DMS53 treated with DMSO at 0.1 percent for 48 hours (cell line): ENCODE results near the gene RAC2.

Experiments used
- DNase-seq: peaks from one replicate; lab custom pipeline; 2025; ENCODE audit not compliant: unreplicated experiment; lab: John Stamatoyannopoulos, UW

The RAC2 gene

DNA sequence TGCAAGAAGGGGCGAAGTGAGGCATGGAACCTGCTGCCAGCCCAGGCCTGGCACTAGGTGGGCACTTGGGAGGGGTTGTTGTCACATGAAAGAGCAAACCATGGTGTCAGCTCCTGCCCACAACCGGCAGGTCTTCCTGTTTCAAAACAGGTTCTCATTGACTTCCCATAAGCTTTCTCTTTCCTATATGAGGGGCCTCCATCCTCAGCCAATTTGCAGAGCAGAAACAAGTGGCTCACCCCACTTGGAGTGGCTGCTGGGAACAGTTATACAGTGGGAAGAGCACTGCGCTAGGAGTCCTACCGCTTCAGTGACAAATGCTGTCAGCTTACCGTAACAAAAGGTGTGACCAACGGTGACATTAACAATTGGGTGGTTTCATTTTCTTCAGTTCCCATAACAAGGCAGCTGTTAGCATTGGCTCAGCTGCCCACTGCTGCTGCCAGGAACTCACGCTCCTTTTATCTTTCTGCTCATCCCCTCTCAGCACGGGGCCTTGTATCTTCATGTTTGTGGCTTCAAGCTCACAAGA is 21.6 kb downstream of the RAC2 start:
- no peak for DNase-seq

DNA sequence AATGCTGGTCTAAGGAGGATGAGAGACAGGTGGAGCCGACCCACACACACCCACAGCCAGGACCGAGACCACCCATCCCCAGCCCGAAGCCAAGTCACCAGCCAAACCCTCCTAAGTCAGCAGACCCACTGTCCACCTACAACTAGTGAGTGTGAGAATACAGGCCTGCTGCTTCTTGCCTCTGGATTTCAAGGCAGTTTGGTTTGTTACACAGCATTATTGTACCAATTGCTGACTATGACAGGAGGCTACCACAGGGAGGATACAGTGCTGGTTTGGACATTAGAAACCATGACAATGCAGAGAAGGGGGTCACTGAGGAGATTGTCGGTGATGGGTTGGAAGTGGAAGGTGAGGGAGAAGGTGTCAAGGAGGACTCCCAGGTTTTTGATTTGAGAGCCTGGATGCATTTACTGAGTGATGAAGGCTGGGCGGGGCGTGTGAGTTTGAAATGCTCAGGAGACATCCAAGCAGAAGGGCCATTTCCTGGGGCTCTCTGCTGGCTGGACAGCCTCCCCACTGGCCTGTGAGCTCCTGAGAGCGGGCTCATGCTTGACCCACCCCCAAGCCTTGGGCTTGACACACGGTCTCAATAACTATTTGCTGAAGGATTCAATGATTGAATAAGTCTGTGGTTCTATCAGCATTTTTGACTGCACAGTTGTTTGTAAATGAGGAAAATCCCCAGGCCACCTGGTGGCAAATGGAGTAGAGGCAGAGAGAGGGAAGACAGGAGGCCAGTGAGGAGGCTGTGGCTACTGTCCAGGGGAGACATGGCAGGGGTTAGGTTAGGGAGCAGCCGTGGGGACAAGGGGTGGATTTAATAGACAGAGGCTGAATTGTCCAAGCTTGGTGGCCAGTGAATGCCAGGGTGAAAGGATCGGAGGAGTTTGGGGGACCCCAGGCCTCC is 22.4 kb downstream of the RAC2 start:
- DNase-seq = no peak

DNA sequence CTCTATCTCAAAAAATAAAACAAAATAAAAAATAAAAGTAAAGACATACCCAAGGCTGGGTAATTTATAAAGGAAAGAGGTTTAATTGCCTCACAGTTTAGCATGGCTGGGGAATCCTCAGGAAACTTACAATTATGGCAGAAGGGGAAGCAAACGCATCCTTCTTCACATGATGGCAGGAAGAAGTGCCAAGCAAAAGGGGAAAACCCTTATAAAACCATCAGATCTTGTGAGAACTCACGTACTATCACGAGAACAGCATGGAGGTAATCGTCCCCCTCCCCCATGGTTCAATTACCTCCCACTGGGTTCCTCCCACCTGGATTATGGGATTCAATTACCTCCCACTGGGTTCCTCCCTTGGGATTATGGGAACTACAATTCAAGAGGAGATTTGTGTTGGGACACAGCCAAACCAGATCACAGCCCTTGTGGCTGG is 23.5 kb downstream of the RAC2 start:
- no peak for DNase-seq

DNA sequence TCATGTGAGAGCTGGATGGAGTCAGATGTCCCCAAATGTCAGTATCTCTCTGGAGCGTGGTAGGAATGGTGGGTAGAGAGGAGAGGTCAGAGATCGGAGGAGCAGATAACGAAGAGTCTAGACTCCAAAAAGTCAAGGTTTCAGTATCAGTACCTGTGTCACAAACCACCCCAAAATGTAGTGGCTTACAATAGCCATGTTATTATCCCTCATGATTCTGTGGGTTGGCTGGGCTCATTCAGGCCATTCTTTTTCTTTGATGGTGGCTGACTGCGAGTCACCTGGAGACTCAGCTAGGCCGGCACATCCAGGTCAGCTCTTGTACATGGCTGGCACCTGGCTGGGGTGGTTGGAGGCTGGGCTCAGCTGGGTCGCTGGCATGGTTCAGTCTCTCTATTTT is 24.5 kb downstream of the RAC2 start:
- no peak for DNase-seq

DNA sequence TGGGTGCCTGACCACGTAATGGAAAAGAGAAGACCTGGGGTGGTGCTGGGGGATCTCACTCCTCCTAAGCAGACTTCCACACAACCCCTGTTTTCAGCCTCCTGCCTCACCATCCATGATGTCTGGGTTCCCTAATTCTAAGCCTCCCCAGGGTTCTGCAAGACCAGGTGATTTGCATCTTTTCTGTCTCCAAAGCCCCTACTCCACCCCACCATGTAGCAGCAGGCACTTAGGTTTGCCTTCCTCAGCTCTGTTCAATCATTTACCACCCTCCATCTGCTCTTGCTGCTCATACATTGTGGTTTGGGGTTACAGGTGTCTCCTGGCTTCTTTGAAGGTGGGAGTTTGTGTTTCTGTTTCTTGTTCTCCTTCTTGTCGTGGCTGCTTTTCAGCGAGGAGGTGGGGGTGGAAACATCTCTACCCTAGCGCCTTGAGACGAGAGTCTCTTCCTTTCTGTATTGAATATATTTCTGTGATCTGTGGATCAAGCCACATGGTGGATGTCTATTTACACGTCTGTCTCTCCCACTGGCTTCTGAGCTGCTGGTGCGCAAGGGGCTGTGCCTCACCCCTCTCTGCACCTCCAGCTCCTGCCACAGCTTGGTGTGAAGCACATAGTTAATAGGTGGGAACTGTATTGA is 25.2 kb downstream of the RAC2 start:
- DNase-seq = no peak

DNA sequence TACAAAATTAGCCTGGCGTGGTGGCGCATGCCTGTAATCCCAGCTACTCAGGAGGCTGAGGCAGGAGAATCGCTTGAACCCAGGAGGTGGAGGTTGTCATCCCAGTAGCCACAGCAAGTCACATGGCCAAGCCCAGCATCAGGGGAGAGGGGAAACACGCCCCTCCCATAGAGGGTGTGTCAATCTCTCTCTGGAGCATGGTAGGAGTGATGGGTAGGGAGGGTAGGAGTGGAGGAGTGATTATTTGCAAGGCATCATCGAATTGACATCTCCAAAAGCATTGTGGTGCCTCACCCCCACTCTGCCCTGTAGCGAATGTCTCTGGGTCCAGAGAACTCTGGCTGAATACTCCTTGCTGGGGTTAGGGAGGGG is 25.7 kb downstream of the RAC2 start:
- no peak for DNase-seq

DNA sequence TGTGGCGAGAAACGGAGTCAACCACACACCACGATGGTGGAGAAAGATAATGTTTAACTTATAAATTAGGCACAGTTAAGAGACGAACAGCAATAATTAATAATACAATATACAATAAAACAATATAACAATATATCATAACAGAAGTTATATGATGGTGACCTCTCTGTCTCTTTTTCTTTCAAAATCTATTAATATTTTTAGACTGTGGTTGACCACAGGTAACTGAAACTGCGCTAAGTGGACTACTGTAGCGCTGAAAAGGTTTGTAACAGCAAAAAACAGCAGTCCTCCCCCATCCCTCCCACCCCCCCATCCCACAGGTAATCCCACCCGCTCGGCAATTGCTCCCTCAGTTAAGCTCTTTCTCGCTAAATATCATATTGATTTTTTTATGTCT is 28.2 kb downstream of the RAC2 start:
- no peak for DNase-seq

DNA sequence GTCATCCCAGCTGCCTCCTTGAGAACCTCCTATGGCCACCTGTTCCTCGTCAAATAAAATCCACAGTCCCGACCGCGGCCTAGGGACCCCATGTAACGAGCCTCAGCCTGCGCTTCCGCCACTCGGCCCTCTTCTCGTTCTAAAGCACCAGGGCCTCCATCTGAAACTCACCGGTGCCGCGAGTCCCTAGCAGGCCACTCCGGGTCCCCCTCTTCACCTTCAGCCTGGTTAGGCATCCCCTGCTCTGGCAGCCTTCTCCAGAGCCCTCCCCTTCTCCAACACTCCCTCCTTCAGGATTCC is 29.4 kb downstream of the RAC2 start:
- no peak for DNase-seq

DNA sequence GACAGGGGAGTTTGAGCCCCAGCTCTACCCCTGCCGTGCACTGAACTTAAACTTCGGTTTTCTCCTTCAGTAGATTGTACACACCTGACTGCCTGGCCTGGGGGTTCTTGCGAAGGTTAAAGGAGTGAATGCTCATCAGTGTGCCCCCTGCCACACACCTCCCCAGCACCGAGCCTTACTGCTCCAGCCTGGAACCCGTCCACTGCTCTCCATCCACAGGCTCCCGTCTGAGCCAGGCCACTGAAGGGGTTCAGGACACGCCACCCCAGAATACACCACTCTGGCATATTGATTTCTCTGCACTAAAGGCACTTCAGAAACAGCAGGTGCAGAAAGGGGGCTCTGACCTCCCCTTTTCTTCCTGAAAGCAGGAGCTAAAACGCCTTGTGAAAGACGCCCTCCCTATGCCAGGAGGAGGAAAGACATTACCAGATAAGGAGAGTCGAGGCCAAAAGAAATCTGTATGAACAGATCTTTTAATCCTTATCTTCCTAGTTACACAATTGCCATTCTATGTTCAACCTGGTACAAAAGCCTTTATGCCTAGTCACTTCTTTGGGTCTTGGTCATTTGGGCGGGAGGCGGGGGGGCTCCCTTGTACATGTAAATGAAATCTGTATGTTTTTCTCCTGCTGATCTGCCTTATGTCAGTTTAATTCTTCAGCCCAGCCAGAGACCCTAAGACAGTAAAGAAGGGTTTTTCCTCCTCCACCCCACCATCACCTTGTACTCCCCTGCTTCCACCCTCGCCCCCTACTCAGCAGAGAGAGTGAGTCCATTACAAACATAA is 29.9 kb downstream of the RAC2 start:
- DNase-seq = no peak

DNA sequence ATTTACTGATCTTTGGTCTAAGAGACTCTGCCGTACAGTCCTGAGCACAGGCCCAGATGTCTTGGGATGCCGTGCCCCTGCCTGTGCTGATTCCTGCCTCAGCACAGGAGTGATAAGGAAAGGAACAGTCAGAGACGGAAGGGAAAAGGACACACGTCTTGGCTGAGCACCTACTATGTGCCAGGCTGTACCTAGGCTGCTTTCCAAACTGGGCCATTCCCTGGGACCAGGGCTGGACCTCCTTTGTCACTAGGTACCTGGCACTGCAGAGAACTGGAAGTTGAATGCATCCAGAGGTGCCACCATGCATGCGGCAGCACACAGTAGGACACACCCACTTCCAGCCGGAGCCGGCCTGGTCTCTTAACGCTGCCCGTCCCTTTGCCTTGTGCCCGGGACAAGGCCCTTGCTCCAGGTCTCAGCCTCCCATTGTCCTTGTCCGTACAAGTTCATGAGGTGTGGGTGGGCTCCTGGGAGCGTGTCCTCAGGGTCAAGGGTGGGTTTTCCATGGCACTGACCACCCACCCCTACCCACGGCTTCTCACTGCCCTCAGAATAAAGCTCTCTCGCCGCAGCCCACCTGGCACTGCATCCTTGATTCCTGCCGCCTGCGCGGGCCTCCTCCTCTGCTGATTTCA is 30.7 kb downstream of the RAC2 start:
- DNase-seq = no peak

DNA sequence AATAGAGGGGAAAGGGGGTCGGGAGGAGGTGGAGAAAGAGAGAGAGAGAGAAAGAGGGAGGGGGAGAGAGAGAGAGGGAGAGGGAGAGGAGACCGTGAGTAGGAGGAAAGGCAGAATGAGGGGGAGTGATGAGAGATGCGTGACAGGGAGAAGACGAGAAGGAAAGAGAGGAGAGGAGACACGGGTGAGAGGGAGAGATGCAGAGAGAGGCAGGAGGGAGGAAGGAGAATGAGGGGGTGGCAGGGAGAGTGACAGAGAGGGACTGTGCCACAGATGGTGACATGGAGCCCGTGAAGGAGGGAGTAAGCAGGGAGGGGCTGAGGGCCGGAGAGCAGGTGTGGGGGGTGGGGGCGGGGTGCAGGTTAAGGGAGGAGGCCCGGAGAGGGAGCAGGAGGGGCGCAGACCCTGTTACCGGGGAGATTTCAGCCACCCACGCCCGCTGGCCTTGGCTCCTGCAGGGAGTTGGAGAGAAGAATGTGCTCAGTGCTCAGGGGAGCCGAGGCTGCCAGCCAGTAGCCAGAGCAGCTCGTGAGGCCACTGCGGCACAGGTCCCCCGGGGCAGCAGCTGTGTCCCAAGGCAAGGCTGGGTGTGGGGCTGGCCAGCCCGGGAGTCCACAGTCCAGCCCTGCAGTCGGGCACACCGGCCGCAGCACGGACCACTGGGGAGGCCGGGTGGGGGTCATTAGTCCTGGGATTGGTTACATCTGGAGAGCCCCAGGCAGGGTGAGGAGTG is 31.7 kb downstream of the RAC2 start, which contains the start of gene SSTR3:
Gene SSTR3 (minus strand): TSS at position 304 of the 733 bp plus-strand sequence. CDS start 4,674 bp downstream, outside the sequence.
- no peak for DNase-seq

DNA sequence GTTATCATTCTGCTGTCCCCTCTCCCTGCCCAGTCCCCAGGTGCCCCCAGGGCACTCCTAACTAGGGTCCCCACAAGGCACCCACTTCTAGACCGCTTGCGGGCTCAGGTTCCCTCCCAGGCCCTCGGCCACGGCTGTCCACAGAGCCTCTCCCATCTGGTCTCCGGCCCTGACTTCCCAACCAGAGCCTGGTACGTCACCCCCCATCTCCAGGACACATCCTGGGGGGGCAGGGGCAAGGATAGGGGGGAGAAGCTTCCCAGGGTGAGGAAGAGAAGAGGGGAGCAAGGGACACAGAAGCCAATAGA is 32.2 kb downstream of the RAC2 start:
- no peak for DNase-seq

DNA sequence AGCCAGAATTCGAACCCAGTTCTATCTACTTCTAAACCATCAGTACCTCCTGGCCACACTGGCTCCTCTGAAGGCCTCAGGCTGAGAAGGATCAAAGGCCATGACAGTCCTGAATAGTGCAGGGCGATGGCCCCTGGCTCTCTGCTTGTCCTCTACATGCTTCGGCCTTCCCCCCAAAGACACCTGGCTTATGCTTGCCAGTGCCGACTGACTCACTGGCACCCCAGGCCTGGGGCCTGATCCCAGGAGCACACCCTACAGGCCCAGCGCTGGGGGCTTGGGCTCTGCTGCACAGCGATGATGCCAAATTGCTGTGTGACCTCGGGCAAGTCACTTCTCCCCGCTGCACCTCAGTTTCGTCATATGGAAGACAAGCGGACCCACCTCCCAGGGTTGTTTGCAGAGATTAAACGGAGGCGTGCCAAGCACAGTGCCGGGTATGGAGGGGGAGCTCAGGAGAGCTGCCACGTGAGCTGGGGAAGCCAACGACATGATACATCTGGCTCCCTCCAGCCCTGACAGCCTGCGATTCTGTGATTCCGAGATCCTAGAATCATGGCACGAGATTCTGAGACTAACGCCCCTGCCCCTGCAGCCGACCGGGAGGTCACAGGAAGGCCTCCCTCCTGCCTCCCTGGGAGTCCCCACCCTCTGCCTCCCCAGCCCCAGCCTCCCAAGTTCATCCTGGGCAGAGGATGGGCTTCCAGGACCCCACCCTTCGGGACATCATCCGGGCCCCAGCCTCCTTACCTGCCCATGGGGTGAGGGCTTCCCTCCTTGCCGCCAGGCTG is 32.8 kb downstream of the RAC2 start:
- DNase-seq = no peak

DNA sequence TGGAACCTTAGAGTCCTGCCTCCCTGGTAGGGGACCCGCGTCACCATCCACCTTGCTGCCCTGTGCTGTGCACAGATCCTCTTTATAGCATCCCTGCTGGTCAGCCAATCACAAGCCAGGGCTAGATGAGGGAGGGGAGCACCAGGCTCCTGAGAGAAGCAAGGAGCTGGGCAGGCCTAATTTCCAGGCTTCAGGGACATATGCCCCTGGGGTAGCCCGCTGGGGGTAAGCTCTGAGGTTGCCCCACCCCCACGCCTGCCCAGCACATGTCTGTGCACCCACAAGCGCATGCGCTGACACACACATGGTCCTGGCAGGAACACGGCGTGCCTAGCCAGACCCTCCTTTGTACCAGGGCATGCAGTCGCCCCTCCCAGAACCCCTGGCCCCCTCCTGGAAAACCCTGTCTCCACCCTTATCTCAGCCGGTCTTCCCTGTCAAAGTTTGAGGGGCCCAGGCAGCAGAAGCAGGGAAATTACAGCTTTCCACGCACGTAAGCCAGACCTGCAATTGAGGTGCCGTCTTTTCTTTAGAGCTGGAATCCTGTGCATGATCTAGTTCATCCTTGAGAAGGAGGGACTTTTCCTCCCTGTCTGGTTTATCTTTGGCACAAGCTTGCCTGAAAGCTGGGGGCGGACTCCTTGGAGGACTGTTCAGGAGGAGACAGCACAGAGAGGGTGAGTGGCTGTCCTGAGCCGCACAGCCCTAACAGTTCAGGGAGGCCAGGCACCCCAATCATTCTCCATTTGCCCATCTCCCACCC is 33.8 kb downstream of the RAC2 start:
- no peak for DNase-seq

DNA sequence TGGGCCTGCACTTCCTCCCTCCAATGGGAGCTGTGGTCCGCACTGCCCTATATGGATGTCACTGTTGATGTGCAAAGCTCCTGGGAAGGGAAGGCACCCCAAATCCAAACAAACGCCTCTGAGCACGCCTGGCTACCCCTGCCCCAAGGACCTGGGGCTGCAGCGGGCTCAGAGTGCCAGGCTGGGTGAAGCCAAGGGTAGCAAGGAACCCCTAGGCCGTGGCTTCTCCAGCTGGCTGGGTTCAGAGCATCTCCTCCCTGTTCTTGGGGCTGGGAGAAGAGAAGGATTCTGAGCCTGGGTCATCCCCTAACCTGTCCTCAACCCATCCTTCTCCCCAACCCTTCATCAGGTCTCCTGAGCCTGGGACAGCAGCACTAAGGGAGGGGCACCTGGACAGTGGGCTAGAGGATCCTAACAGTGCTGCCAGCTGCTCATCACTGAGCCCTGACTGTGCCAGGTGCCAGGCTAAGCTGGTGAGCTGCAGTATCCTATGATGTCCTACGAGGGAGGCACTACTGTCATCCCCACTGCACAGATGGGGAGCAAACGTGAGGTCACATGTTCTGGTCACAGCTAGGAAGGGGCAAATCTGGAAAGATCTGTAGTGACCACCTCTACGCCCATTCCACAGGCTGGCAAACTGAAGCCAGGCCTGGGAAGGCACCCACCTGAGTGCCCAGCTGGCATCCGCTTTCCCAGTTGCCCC is 34.8 kb downstream of the RAC2 start:
- no peak for DNase-seq

DNA sequence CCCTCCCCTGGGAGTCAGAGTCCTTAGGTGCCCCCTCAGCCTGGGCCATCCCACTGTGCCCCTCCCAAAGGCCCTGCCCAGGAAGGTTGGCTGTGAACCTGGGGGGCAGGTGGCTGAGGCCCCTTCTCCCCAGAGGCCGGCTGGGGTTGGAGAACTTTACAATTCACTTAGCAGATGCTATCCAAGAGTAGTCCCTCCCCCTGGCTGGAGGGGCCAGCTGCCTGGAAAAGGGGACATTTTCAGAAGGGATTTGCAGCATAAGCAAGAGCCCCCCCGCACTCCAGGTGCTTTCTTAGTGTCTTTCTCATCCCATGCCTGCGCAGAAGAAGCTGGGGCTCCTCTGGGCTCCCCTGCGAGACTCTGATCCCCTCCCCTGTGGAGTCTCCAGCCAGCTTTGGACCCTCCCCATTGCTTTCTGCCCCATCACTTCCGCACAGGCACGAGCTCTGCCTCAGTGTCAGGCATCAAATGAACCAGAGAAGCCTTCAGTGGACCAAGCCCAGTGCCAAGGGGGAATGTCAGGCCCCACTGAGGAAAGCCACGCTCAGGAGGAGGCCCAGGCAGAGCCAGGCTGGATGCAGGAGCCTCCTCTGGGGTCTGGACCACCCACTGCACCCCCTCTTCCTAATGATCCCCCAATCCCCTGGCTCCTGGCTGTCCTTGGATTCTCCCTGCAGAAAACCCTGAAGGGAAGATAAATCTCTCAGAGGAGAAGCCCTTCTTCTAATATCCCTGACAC is 35.5 kb downstream of the RAC2 start:
- no peak for DNase-seq

DNA sequence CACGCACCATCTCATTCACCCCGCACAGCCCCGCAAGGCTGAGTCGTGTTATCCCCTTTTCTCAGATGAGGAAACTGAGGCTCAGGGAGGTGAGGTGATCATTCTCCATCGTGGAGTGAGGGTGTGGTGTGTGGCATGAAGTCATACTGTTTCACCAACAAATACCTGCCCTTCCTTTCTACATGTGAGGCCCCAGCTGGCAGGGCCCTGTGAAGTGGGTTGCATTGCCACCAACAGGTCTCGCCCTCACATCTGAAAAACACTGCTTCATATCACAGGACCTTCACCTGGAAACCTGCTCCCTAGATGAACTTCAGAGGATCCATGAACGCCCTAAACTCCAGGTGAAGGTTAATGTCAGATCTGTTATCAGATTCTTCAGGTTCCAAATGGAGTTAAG is 36.1 kb downstream of the RAC2 start:
- no peak for DNase-seq
